ENCODE data around the gene SYT8.

DNA sequence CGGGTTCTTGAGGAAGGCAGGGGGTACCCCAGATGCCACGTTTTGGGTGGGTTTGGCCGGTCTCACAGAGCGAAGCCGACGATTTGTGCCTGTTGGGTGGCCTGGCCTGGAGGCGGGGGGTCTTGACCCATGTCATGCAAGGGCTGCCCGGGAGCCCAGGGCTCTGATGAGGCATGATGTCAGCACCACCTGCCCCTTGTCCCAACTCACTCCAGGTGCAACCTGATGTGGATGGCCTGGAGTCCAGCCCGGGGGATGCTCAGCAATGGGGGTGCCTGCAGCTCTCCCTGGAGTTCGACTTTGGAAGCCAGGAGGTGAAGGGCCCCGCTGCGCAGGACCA, 851 bp downstream of the SYT8 start:
- TF ChIP-seq POLR2AphosphoS5 (IDR thresholded peaks at IDR 0.05; ENCODE audit: low read depth, low read length) (no peak), POLR2A (IDR thresholded peaks at IDR 0.05; ENCODE audit: low read depth, low read length) (no peak), PAX5 (IDR thresholded peaks at IDR 0.05; ENCODE audit: insufficient read depth, low read length, severe bottlenecking) (no peak)

All from GM12891 (cell line).